ENCODE measurements around the gene FOXR2.

FOXR2 gene, protein sequence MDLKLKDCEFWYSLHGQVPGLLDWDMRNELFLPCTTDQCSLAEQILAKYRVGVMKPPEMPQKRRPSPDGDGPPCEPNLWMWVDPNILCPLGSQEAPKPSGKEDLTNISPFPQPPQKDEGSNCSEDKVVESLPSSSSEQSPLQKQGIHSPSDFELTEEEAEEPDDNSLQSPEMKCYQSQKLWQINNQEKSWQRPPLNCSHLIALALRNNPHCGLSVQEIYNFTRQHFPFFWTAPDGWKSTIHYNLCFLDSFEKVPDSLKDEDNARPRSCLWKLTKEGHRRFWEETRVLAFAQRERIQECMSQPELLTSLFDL

DNA sequence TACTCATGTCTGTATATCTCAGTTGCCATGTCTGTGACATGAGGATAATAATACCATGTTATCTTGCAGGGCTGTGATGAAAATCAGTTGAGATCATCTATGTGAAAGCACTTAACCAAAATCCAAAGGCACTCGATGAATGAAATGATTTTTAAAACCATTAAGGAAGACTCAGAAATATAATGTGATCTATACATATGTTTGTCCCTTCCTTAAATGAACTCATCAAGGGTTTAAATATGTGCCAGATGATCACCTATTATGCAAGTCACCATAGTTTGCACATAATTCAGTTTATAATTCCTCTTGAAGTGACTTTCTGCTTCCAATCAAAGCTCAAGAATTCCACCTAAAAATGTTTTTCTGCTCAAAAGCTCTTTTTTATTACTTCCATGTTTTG, at the start of gene FOXR2:
TSS of gene FOXR2 (plus strand) at position 301 of the 400 bp plus-strand sequence. CDS start 312 bp downstream, outside the sequence.
- DNase-seq (ENCODE audit: low read depth in 1 of 2, low spot score in 1 of 2) = no peak

DNA sequence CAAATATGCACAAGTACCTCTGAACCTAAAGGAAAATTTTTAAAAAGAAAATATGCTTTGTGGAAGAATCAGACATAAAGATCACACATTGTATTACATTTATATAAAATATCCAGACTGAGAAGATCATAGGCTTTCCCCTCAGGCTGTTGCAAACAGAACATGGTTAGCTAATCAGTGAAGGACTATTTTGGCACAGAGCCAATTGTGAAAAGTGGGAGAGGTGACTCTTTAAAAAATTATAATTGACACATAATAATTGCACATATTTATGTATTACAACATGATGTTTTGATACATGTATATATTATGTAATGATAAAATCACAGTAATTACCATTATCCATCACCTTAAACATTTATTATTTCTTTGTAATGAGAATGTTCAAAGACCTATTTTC, 44.1 kb upstream of the FOXR2 start:
- no peak for DNase-seq (ENCODE audit: low read depth in 1 of 2, low spot score in 1 of 2)

DNA sequence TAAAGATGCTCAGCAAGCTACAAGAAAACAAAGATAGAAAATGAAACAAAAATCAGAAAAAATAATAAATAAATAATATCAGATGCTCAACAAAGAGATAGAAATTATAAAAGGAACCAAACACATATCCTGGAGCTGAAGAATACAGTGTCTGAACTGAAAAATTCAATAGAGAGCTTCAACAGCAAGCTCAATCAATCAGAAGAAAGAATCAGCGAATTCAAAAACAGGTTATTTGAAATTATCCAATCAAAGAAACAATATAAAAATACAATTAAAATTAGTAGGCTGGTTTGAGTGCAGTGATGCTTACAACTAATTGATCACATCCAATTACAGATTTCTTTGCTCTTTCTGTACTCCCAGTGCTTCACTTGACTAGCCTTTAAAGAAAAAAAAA, 40.8 kb upstream of the FOXR2 start:
- DNase-seq (ENCODE audit: low read depth in 1 of 2, low spot score in 1 of 2) = no peak

DNA sequence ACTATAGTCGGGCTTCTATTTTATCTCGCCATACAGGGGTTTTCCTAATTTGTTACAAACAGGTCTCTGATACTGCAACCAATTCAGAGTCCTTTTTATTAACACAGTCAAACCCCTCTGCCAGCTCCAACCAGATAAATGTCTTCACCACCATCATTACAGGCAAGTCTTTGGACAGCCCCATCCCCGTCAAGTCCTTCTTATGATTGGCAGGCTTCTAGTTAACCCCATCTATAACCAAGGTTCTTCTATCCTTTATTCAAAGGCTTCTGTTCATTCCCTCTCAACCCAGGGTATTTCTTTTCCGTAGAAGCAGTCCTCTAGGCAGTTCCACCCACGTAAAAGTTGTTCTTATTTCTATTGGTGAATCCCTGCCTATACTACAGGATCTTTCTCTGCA, 29.9 kb upstream of the FOXR2 start:
- DNase-seq (ENCODE audit: low read depth in 1 of 2, low spot score in 1 of 2) = no peak

DNA sequence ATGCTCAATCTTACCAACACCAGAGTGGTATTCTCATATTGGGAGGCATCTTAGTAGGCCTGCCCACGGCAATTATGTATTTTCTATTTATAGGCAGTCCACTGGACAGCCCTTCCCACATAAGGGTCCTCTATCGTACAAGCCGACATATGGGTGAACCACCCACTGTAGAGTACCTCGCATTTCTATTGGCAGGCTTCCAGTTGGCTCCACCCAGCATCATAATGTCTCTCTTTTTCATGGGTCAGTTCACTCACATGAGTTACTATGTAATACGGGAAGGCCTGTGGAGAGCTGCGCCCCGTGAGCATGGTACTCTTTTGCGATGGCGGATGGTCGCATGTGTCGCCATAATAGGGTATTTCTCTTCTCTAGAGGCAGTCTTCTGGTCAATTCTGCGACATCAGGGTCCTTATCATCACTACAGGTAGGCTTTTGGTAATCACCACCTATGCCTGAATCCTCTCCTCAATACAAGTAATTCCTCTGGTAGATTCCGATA, 29.4 kb upstream of the FOXR2 start:
- no peak for DNase-seq (ENCODE audit: low read depth in 1 of 2, low spot score in 1 of 2)

DNA sequence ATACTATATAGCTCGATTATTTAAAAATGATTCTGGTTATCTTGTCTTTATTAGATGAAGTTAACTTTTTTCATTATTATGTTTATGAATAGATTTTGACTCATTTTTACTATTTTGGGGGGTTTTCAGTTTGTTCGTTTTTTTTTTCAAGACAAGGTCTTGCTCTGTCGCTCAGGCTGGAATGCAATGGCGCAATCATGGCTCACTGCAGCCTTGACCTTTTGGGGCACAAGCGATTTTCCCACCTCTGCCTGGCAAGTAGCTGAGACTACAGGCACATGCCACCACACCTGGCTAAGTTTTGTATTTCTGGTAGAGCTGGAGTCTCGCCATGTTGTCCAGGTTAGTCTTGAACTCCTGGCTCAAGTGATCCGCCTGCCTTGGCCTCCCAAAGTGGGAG, 24.9 kb upstream of the FOXR2 start:
- DNase-seq (ENCODE audit: low read depth in 1 of 2, low spot score in 1 of 2) = no peak

DNA sequence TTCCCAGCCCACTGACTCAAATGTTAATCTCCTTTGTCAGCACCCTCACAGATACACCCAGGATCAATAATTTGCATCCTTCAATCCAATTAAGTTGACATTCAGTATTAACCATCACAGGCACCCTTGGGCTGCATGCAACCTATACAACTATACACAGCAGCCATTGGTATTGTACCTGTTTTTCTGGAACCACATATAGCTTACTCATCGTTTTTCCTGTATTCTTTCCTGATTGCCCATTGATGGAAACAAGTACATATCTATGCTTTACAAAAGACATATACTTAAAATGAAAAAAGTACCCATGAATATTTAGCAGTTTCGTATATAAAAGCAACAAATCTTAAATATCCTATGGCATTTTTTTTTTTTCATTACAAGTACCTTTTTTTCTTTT, 3.7 kb upstream of the FOXR2 start:
- no peak for DNase-seq (ENCODE audit: low read depth in 1 of 2, low spot score in 1 of 2)

DNA sequence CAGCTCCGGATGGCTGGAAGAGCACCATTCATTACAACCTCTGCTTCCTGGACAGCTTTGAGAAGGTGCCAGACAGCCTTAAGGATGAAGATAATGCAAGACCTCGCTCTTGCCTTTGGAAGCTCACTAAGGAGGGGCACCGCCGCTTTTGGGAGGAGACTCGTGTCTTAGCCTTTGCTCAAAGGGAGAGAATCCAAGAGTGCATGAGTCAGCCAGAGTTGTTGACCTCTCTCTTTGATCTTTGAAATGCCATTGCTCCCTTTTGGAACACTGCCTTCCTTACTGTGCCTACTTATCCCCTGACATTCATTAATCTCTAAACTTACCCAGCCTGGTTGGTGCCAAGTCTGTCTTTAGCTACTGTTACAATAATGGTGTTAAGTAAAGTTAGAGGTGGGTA, 1.2 kb downstream of the FOXR2 start:
- no peak for DNase-seq (ENCODE audit: low read depth in 1 of 2, low spot score in 1 of 2)

DNA sequence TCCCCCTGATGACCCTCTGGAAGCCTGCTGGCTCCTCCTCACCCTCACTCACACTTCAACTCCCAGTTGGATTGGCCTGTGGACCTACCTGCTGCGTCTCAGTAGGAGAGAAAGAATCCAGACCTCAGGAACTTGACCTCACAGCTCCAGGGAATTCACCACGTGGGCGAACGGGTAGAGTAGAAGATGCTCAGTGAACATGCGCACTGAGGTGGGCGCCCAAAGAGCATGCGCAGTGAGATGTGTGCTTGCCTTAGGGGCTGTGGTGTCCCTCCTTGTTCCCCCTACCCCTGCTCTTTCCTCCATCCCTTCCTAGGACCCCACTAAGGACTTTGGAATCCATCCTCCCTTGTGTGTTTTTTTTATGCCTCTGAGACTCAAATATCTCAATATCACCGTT, 12.9 kb downstream of the FOXR2 start:
- no peak for DNase-seq (ENCODE audit: low read depth in 1 of 2, low spot score in 1 of 2)

DNA sequence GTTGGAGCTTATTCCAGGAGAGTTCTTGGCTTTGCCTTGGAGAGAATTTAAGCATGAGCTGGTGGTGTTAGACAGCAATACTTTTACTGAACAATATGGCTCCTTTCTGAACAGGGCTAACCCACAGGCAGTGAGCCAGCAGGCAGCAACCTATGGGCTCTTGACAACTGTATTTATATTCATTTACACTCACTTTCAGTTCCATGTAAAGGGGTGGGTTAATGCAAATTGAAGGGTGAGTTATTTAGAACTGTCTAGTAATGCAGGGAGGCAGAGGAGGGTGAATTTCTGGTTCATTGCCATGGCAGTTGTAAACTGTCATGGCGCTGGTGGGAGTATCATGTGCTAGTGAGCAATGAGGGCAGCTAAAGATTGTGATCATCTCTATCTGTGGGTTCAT, 15.7 kb downstream of the FOXR2 start:
- DNase-seq (ENCODE audit: low read depth in 1 of 2, low spot score in 1 of 2) = no peak

DNA sequence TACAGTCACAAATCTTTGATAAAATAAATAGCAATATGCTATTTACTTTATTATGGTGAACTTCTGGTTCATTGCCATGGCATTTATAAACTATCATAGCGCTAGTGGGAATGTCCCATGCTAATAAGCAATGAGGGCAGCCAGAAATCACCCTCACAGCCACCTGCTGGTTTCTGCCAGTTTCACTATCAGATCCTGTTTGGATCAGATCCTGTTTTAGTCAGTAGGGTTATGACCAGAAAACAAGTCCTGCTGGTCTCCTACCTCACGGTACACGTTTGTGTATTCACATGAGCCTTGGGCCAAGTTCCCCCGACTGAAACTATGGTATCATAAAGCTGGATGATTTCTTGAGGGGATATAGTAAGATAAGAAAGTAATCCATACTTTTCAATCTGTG, 17.7 kb downstream of the FOXR2 start:
- no peak for DNase-seq (ENCODE audit: low read depth in 1 of 2, low spot score in 1 of 2)

DNA sequence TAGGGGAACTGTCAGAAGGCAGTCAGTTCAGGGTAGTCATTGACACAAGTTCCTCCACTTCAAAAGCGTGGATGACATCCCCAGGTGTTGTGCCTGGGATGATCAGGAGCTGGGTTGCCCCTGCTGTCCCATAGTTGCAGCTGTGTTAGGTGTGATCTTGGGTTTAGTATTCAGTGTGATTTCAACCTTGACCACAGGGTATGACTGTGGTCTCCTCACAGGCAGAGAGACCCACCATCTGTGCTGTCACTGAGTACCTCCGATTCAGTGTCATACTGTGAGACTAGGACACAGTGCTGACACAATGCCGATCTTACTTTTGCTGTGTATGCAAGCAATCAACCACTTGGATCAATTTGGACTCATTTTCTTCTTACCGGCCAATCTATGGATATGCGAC, 25.2 kb downstream of the FOXR2 start:
- DNase-seq (ENCODE audit: low read depth in 1 of 2, low spot score in 1 of 2) = no peak

DNA sequence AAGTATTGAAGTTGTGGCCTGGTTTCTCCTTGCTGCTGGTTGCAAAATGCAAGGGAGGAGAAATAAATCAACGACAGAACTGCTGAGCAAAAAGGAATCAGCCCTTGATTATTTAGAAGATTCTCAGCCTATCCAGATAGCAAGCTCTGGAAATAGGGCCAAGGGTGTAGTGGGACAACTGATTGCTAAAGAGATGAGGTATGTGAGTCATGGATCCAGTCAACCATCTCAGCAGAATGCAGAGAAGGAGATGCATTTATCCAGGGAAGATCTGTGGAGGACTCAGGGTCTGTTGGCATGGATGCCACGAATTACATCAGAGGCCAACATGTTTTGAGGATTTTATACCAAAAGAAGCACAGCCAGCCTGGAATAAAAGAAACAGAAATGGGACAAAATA, 36.7 kb downstream of the FOXR2 start:
- DNase-seq (ENCODE audit: low read depth in 1 of 2, low spot score in 1 of 2) = no peak

DNA sequence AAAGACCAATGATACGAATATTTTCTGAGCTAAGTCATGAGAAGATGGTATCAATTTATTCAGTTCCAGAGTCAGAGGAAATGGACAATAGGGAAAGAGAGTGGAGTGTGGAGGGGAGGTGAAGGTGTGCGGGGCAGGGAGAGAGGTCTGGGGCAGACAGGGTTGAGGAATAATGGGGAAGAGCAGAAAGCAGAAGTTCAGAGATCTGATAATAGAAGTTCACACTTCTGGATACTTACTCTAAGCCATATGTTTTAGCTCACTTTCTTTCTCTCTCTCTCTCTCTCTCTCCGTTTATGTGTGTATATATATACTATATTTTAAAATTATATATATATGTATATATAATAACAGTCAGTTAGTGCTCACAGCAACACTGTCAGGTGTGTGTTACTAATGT, 40.4 kb downstream of the FOXR2 start:
- DNase-seq (ENCODE audit: low read depth in 1 of 2, low spot score in 1 of 2) = no peak

DNA sequence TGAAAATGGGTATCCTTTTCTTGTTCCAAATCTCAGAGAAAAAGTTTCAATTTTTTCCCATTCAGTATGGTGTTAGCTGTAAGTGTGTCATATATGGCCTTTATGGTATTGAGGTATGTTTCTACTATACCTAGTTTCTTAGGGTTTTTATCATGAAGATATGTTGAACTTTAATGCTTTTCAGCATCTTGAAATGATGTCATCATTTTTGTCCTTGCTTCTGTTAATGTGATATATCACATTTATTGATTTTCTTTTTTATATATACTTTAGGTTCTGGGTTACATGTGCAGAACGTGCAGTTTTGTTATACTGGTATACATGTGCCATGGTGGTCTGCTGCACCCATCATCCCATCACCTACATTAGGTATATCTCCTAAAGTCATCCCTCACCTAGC, 44.9 kb downstream of the FOXR2 start:
- no peak for DNase-seq (ENCODE audit: low read depth in 1 of 2, low spot score in 1 of 2)
